ENCODE measurements around the gene MACROD2. TPM values are rescaled to one million over a fixed set of nuclear protein-coding genes. Genes with fewer than 3 reads are reported as not detected.

MACROD2 gene
- total RNA-seq, 1 donor from 2014 or later: 6.4 TPM

- H3K9me3 Mint-ChIP-seq: no peaks in the 10 kb centered on the region
- no peak overlapping the region for H3K4me3 Mint-ChIP-seq
- peaks cover 9% of the 10 kb centered on the region for H3K36me3 Mint-ChIP-seq (ENCODE audit: low read depth)
- TF ChIP-seq CTCF (conservative IDR thresholded peaks at IDR 0.05): no peak
- peak overlapping the region; percentile 32 for H3K27ac Mint-ChIP-seq (ENCODE audit: unreplicated experiment)
- no peaks in the 10 kb centered on the region for H3K27me3 Mint-ChIP-seq (ENCODE audit: low read depth)
- H3K4me1 Mint-ChIP-seq: peaks cover 58% of the 10 kb centered on the region
- DNase-seq (ENCODE audit: low read depth, low spot score): no peak
These were observed 1224.8 kb downstream of the MACROD2 start for GRCh38 chr20:15220009-15220656.

- Mint-ChIP-seq H3K27me3 (ENCODE audit: low read depth) (no peaks in the 10 kb centered on the region), H3K36me3 (ENCODE audit: low read depth) (peaks cover 9% of the 10 kb centered on the region), H3K27ac (ENCODE audit: unreplicated experiment) (no peak overlapping the region), H3K4me3 (peak overlapping the region; percentile 46), H3K4me1 (peaks cover 65% of the 10 kb centered on the region), H3K9me3 (no peaks in the 10 kb centered on the region)
- DNase-seq (ENCODE audit: low read depth, low spot score): no peak
- no peak for TF ChIP-seq CTCF (conservative IDR thresholded peaks at IDR 0.05)
These were observed 1225.7 kb downstream of the MACROD2 start for GRCh38 chr20:15220778-15221565.

- H3K9me3 Mint-ChIP-seq: no peaks in the 10 kb centered on the region
- H3K4me1 Mint-ChIP-seq: peaks cover 66% of the 10 kb centered on the region
- DNase-seq (ENCODE audit: low read depth, low spot score): no peak
- H3K36me3 Mint-ChIP-seq (ENCODE audit: low read depth): peaks cover 5% of the 10 kb centered on the region
- TF ChIP-seq CTCF (conservative IDR thresholded peaks at IDR 0.05): no peak
- no peaks in the 10 kb centered on the region for H3K27me3 Mint-ChIP-seq (ENCODE audit: low read depth)
- peak overlapping the region; percentile 49 for H3K4me3 Mint-ChIP-seq
- H3K27ac Mint-ChIP-seq (ENCODE audit: unreplicated experiment): peak overlapping the region; percentile 96
These were observed 1227.4 kb downstream of the MACROD2 start for GRCh38 chr20:15222502-15223330.

GRCh38 chr20:15224199-15224598, 1228.9 kb downstream of the MACROD2 start:
- DNase-seq (ENCODE audit: low read depth, low spot score): no peak
- H3K9me3 Mint-ChIP-seq: no peaks in the 10 kb centered on the region
- H3K27me3 Mint-ChIP-seq (ENCODE audit: low read depth): no peaks in the 10 kb centered on the region
- H3K27ac Mint-ChIP-seq (ENCODE audit: unreplicated experiment): peak overlapping the region; percentile 96
- peaks cover 57% of the 10 kb centered on the region for H3K4me1 Mint-ChIP-seq
- H3K36me3 Mint-ChIP-seq (ENCODE audit: low read depth): no peaks in the 10 kb centered on the region
- no peak overlapping the region for H3K4me3 Mint-ChIP-seq
- no peak for TF ChIP-seq CTCF (conservative IDR thresholded peaks at IDR 0.05)

- TF ChIP-seq CTCF (conservative IDR thresholded peaks at IDR 0.05): no peak
- DNase-seq (ENCODE audit: low read depth, low spot score): no peak
- Mint-ChIP-seq H3K27ac (ENCODE audit: unreplicated experiment) (no peak overlapping the region), H3K9me3 (peaks cover 9% of the 10 kb centered on the region), H3K4me1 (peaks cover 30% of the 10 kb centered on the region), H3K4me3 (no peak overlapping the region), H3K27me3 (ENCODE audit: low read depth) (no peaks in the 10 kb centered on the region), H3K36me3 (ENCODE audit: low read depth) (peaks cover 5% of the 10 kb centered on the region)
These were observed 1231.8 kb downstream of the MACROD2 start for GRCh38 chr20:15227102-15227501.

Data from neural crest cell (in vitro differentiated cells).